Lower lobe of right lung (tissue), 2 donors: ENCODE measurements around the gene EVC. TPM values are rescaled to one million over a fixed set of nuclear protein-coding genes. Genes with fewer than 3 reads are reported as not detected.

Experiments used
- ATAC-seq, 2 donors: fragments of 200-7000 bp; cut with Tn5 transposase; one replicate each; pipeline ENCODE4 v1.9.1; 2020 to 2022; ENCODE audit warnings: mild to moderate bottlenecking in 2 of 2, moderate library complexity in 2 of 2
- DNase-seq: peaks from one replicate; pipeline ENCODE4 v3.0.0-alpha.2; 2020
- H3K27ac ChIP-seq: fragments of 200-600 bp; one replicate; pipeline ENCODE4 v1.8.0; 2022
- H3K27me3 ChIP-seq: fragments of 200-600 bp; one replicate; pipeline ENCODE4 v1.8.0; 2022; ENCODE audit warnings: low read depth
- H3K36me3 ChIP-seq: fragments of 200-600 bp; one replicate; pipeline ENCODE4 v1.8.0; 2022; ENCODE audit warnings: mild to moderate bottlenecking
- H3K4me1 ChIP-seq: fragments of 200-600 bp; one replicate; pipeline ENCODE4 v1.8.0; 2022
- H3K4me3 ChIP-seq: fragments of 200-600 bp; one replicate; pipeline ENCODE4 v1.8.0; 2022; ENCODE audit warnings: mild to moderate bottlenecking
- H3K9me3 ChIP-seq: fragments of 200-600 bp; one replicate; pipeline ENCODE4 v1.8.0; 2022
- CTCF ChIP-seq: fragments of 200-600 bp; IDR thresholded peaks from one replicate; pipeline ENCODE4 v1.8.0; 2022; ENCODE audit warnings: antibody characterized with exemption, mild to moderate bottlenecking
- intact Hi-C: fragments of 100-400 bp; cut with DNase I; formaldehyde crosslinking; loops from one replicate; pipeline ENCODE4 v1.11.0; 2022
- total RNA-seq: library from RNA; stranded (reverse); fragmentation: NEBNext Ultra II Directional; extraction: Animal tissue kit (Norgen Biotek cat#: 25700); gene quantifications from one replicate; pipeline ENCODE4 v1.2.1, GENCODE V29; 2021
- donor health status: DM: no; HTN: yes; CAD: no; lungs with severe emphysema.

The EVC gene
- total RNA-seq, 1 donor from 2014 or later, result 24.3 TPM

GRCh38 chr4:5857199-5857598, 146.2 kb downstream of the EVC start:
- H3K36me3 ChIP-seq, result no peaks in the 10 kb centered on the region
- no peaks in the 10 kb centered on the region for H3K27me3 ChIP-seq
- ATAC-seq, result no peak
- no peaks in the 10 kb centered on the region for H3K9me3 ChIP-seq
- no peak for DNase-seq
- no peak overlapping the region for H3K4me3 ChIP-seq
- no peak for TF ChIP-seq CTCF
- intact Hi-C loops, result no loop called here
- H3K4me1 ChIP-seq, result no peaks in the 10 kb centered on the region
- H3K27ac ChIP-seq, result no peak overlapping the region

DNA sequence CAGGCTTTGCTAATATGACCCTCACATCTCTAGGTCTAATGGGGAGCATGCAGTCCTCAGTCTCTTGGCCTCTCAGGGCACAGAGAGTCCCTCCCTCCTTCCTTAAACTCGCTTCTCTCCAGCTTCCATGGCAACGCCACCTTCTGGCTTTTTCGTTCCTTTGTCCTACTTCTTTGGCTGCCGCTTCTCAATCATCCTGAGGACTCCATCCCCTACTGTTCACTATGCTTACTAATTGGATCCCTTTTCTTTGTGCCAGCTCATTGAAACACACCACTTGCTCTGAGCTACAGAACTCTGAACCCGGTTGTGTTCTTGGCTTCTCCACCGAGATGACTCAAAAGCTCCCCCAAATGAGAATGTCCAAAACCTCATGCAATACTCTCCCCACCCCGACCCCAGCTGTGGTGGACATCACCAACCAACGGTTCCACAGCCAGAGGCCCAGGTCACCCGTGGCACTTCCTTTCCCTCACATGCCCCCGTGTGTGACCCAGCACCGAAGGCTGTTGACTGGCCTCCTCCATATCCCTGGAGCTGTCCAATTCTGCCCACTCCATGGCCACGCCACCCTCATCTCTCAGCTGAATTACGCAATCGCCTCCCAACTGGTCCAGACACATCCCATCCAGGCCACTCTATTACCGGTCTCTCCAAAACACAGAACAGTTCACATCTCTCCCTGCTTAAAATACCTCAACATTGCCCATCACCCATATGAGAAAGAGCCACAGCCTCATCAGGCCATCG, 147.2 kb downstream of the EVC start:
- Histone ChIP-seq H3K27ac (no peak overlapping the region), H3K36me3 (no peaks in the 10 kb centered on the region), H3K4me1 (no peaks in the 10 kb centered on the region), H3K27me3 (peaks cover 2% of the 10 kb centered on the region), H3K4me3 (no peak overlapping the region), H3K9me3 (no peaks in the 10 kb centered on the region)
- TF ChIP-seq CTCF, result no peak
- intact Hi-C loops, result no loop called here
- ATAC-seq (no peak), DNase-seq (no peak)

DNA sequence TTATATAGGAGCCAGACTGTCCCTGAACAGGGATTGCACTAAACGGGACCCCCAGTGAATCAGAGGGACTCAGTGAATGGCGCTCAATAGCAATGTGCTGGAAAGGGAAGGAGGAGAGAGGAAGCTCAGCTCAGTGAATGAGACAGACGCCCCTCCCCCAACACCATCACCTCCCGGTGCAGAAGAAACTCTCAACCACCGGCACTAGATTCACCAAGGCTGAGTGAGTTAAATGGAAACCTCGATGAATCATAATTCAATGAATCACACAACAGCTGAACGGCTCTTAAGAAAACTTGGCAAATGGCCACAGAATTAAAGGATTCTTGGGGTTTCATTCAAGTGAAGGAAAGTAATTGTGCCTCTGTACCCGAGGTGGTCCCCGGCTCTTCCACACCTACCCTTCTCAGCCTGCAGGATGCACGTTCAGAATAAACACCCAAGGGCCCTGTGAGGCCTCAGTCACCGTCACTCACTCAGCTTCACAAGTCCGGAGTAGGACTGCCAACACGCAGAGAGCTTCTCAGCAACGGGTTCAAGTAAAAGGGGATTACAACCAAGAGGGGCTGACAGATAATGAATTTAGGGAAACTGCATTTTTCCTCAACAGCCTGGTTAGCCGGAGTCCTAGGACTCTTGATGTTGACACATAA, 152.6 kb downstream of the EVC start:
- DNase-seq, result no peak
- H3K27ac ChIP-seq, result no peak overlapping the region

More for the DNA sequence above, 152.6 kb downstream of the EVC start:
- H3K4me1 ChIP-seq, result no peaks in the 10 kb centered on the region
- H3K36me3 ChIP-seq, result no peaks in the 10 kb centered on the region
- H3K27me3 ChIP-seq, result peaks cover 7% of the 10 kb centered on the region
- intact Hi-C loops, result no loop called here
- H3K9me3 ChIP-seq, result no peaks in the 10 kb centered on the region
- H3K4me3 ChIP-seq, result no peak overlapping the region
- no peak for ATAC-seq
- no peak for TF ChIP-seq CTCF

Other genes starting within 250 kb of the EVC start
- gene EVC2, start 2.6 kb upstream of the EVC start, total RNA-seq, result 4.9 TPM
- 6.2 TPM for gene CRMP1, start 181.9 kb downstream of the EVC start, total RNA-seq